GM18526 (cell line): ENCODE data around the gene C10orf105.

Experiments used
- POLR2A ChIP-seq: IDR thresholded peaks from 3 replicates; pipeline ENCODE4 v1.6.1; 2011; ENCODE audit not compliant: insufficient read length; ENCODE audit errors: extremely low read depth

C10orf105 gene

GRCh38 chr10:71753960-71754505 is 34.5 kb upstream of the C10orf105 start:
- no peak for TF ChIP-seq POLR2A

GRCh38 chr10:71753091-71753959 is 33.7 kb upstream of the C10orf105 start:
- TF ChIP-seq POLR2A, result no peak

DNA sequence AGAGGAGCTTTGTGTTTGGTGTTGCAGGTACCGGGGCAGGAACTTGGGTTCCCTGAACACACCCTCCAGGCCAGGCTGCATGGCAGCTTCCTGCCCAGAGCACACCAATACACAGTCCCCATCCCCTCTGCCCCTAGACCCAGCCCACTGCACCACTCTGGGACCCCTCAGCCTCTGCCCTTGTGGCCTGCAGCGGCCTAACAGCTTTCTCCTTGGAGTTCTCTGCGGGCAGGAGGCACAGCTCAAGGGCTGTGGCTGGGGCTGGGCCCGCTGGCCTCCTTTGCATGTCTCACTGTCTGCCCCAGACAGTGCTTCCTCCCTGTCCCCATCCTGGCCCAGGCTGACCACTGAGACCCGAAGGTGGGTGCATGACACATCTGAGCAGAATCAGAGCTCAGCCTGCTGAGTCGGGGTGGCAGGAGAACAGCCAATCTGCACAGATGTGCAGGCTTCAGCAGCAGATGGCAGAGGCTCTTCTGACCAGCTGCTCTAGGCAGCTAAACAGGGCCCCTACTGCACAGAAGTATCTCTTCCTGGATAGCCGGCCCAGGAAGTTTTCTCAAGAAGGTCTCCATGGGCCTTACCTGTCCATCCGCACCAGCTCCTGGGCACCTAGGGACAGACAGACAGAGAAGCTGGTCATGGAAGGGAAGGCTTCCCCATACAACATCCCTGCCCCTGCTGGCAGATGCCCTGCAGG is 33.0 kb upstream of the C10orf105 start:
- no peak for TF ChIP-seq POLR2A

GRCh38 chr10:71751515-71752224 is 32.1 kb upstream of the C10orf105 start:
- TF ChIP-seq POLR2A, result no peak

- TF ChIP-seq POLR2A, result no peak
These were observed 31.4 kb upstream of the C10orf105 start for GRCh38 chr10:71750986-71751385.

- TF ChIP-seq POLR2A, result no peak
These were observed 30.7 kb upstream of the C10orf105 start for GRCh38 chr10:71750124-71750841.

- no peak for TF ChIP-seq POLR2A
These were observed 29.8 kb upstream of the C10orf105 start for GRCh38 chr10:71749396-71749795.

DNA sequence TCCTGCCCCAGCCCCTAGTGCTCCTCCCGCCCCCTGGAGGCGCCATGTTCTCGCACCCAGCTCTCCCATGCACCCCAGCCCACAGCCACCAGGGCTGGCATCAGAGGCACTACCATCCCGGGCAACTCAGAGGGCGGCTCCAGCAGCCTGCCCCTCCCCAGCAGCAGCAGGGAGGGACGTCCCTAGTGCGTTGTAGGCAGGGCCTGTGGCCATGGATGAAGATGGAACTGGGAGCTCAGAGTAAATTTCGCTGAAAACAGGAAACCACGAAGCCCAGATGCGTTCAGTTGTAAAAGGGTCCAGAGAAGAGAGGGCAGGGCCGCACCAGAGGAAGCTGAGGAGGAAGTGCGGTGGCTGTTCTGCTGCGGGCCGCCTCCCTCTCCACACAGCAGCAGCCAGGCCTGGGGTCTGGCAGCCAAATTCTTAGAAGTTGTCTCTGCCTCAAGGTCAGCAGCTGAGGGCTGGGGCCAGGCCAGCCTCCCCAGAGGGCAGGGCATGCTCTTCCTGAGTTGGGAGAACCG is 29.2 kb upstream of the C10orf105 start:
- TF ChIP-seq POLR2A, result no peak

- no peak for TF ChIP-seq POLR2A
These were observed 28.3 kb upstream of the C10orf105 start for GRCh38 chr10:71747551-71748523.

DNA sequence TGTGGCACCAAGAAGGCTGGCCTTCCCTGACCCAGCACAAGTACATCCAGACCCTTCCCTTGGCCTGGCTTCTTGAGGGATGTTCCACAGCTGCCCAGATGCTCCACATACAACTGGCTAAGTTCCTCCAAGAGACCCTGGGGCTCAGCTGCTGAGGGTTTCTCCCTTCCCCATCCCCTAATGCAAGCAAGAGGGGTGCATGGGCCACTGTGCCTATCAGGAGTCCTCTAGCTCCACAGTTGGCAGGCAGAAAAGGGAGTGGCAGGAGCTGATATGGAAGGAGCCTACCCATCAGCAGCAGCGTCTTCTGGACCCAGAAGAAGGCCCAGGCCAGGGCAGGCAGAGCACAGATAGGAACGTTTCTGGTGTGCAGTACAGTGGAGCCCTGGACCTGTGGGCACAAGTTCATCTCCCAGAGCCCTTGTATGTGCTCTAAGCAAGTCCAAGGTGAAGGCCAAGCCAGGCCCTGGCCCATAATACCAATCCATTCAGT is 27.5 kb upstream of the C10orf105 start:
- TF ChIP-seq POLR2A, result no peak

DNA sequence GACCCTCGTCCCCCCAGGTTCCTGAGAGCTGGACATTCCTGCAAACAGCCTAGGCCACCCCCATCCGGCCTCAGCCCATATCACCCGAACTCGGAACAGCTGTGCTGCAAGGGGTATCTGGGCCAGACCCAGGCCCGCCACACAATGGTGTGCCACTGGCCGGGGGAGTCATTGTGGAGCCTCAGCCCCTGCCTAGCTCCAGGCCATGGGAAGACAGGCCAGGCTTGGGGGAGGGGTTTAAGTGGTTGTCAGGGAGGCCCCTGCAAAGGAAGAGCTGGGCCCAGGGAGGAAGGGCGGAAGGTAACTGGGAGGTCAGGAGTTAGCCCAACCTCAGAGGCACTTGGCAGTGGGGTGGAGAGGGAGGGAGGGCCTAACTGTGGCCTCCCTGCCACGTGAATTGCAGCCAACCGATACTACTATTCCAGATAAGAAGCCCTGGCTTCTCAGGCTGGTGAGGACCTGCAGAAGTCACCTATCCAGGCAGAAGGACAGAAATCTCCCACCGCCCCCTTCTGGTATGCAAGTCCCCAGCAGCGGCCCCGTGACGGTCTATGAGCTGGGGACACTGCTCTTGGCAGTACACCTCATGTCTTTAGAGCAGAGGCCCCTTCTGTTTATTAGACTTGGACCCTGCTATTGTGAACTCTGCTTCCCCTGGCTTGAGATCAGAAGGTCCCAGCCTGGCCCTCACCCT is 26.9 kb upstream of the C10orf105 start:
- no peak for TF ChIP-seq POLR2A

DNA sequence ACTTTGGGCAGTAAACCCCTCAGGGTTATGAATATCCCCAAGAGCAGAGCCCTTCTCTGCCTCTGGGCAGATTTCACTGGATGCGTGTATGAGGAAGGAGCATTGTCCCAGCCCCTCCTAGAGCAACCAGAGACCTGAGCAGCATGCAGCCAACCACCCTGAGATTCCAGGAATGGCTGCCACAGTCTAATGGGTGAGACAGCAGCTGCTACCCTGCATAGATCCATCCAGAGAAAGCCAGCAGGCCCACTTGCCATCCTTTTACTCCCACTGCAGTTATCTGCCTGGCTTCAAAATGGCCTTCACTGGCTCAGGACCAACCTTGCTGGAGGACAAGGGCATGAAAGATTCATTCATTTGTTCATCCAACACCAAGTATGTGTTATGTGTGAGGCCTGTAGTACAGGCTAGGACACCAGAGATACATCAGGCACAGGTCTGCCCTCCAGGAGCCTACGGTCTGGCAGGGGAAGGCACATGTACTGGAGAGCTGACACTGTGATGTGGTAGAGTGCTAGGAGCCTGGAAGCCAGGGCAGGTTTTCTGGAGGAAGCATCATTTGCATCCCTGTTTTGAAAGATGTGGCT is 26.2 kb upstream of the C10orf105 start:
- no peak for TF ChIP-seq POLR2A

- no peak for TF ChIP-seq POLR2A
These were observed 25.5 kb upstream of the C10orf105 start for GRCh38 chr10:71744897-71745663.
